Neural cell (in vitro differentiated cells): ENCODE results near the gene ARHGEF40. TPM values are rescaled to one million over a fixed set of nuclear protein-coding genes. Genes with fewer than 3 reads are reported as not detected.

ENCODE experiments used
- H2AFZ ChIP-seq: fragments of 200-600, 300-800 bp; sonication (generic), shearing (Covaris generic); 2 replicates; pipeline ENCODE4 v1.6.0; 2014; ENCODE audit warnings: low read depth, mild to moderate bottlenecking, antibody characterized with exemption, low read length, moderate library complexity
- H3F3A ChIP-seq: fragments of 200-600 bp; shearing (Covaris generic); 2 replicates; pipeline ENCODE4 v1.6.1; 2016; ENCODE audit warnings: mild to moderate bottlenecking, moderate library complexity, mixed read lengths, antibody characterized with exemption, low read length; ENCODE audit not compliant: insufficient read depth, poor library complexity, severe bottlenecking
- H3K27ac ChIP-seq: fragments of 200-600, 300-800 bp; sonication (generic), shearing (Covaris generic); 2 replicates; pipeline ENCODE4 v1.5.1; 2014; ENCODE audit warnings: mild to moderate bottlenecking, low read length, moderate library complexity
- H3K27me3 ChIP-seq: fragments of 300-800, 200-600 bp; sonication (generic), shearing (Covaris generic); 2 replicates; pipeline ENCODE4 v1.6.0; 2014; ENCODE audit warnings: mild to moderate bottlenecking, low read depth, low read length, moderate library complexity; ENCODE audit not compliant: insufficient read depth
- H3K36me3 ChIP-seq: fragments of 300-800, 200-600 bp; sonication (generic), shearing (Covaris generic); 2 replicates; pipeline ENCODE4 v1.5.1; 2014; ENCODE audit warnings: mild to moderate bottlenecking, antibody characterized with exemption, low read length, moderate library complexity; ENCODE audit not compliant: insufficient read depth
- H3K4me2 ChIP-seq: fragments of 300-800, 200-600 bp; sonication (generic), shearing (Covaris generic); 2 replicates; pipeline ENCODE4 v1.6.0; 2014; ENCODE audit warnings: mild to moderate bottlenecking, low read length
- H3K4me3 ChIP-seq: fragments of 300-800, 200-600 bp; sonication (generic), shearing (Covaris generic); 2 replicates; pipeline ENCODE4 v1.5.1; 2014; ENCODE audit warnings: mild to moderate bottlenecking, low read length, moderate library complexity
- H3K79me2 ChIP-seq: fragments of 200-600 bp; shearing (Covaris generic); replicated peaks from 2 replicates; pipeline ENCODE4 v1.6.0; 2014; ENCODE audit warnings: mild to moderate bottlenecking, low read length, moderate library complexity; ENCODE audit not compliant: insufficient read depth
- H3K9ac ChIP-seq: fragments of 300-800, 200-600 bp; sonication (generic), shearing (Covaris generic); 2 replicates; pipeline ENCODE4 v1.6.1; 2016; ENCODE audit warnings: mild to moderate bottlenecking, low read length, mixed read lengths
- H3K9me2 ChIP-seq: fragments of 200-600 bp; shearing (Covaris generic); 2 replicates; pipeline ENCODE4 v1.6.1; 2016; ENCODE audit warnings: mild to moderate bottlenecking, low read length, mixed read lengths; ENCODE audit not compliant: insufficient read depth
- H3K9me3 ChIP-seq: fragments of 200-600, 300-800 bp; sonication (generic), shearing (Covaris generic); 2 replicates; pipeline ENCODE4 v1.6.1; 2016; ENCODE audit warnings: mild to moderate bottlenecking, mixed run types, low read length, moderate library complexity, mixed read lengths
- H4K20me1 ChIP-seq: fragments of 200-600 bp; shearing (Covaris generic); 2 replicates; pipeline ENCODE4 v1.6.1; 2016; ENCODE audit warnings: mild to moderate bottlenecking, mixed run types; ENCODE audit not compliant: insufficient read depth
- EP300 ChIP-seq: fragments of 450-650 bp; conservative IDR thresholded peaks from 2 replicates; pipeline ENCODE4 v1.6.1; 2014; ENCODE audit warnings: antibody characterized with exemption, mild to moderate bottlenecking, moderate library complexity; ENCODE audit not compliant: poor library complexity, severe bottlenecking
- EZH2 ChIP-seq: fragments of 200-600, 300-800 bp; shearing (Covaris generic), sonication (generic); IDR thresholded peaks from 2 replicates; pipeline ENCODE4 v1.6.1; 2014; ENCODE audit warnings: antibody characterized with exemption, low read length, borderline replicate concordance, mild to moderate bottlenecking; ENCODE audit not compliant: insufficient read depth, poor library complexity, severe bottlenecking
- MXI1 ChIP-seq: fragments of 450-650 bp; conservative IDR thresholded peaks from 2 replicates; pipeline ENCODE4 v1.6.1; 2014; ENCODE audit warnings: antibody characterized with exemption, mild to moderate bottlenecking; ENCODE audit not compliant: poor library complexity, severe bottlenecking
- POLR2AphosphoS5 ChIP-seq: IDR thresholded peaks from 2 replicates; pipeline ENCODE4 v1.6.1; 2012
- RAD21 ChIP-seq: fragments of 450-650 bp; conservative IDR thresholded peaks from 2 replicates; pipeline ENCODE4 v1.6.1; 2014; ENCODE audit warnings: antibody characterized with exemption, mild to moderate bottlenecking, moderate library complexity
- REST ChIP-seq: IDR thresholded peaks from 2 replicates; pipeline ENCODE4 v1.6.1; 2012; ENCODE audit warnings: borderline replicate concordance
- SMC3 ChIP-seq: fragments of 450-650 bp; conservative IDR thresholded peaks from 2 replicates; pipeline ENCODE4 v1.6.1; 2014; ENCODE audit warnings: antibody characterized with exemption, mild to moderate bottlenecking, moderate library complexity; ENCODE audit not compliant: poor library complexity
- TAF1 ChIP-seq: IDR thresholded peaks from 2 replicates; pipeline ENCODE4 v1.6.1; 2012; ENCODE audit warnings: low read depth
- polyA plus RNA-seq: library from polyadenylated mRNA; depleted of rRNA; stranded (reverse); fragments of >200 nt; gene quantifications from 2 replicates; pipeline ENCODE4 v1.2.3, GENCODE V29; 2014
- TF ChIP-seq, protein P1 (sequence below): fragments of 450-650 bp; IDR thresholded peaks from 2 replicates; pipeline ENCODE4 v1.5.1; 2014; ENCODE audit warnings: antibody characterized with exemption, mild to moderate bottlenecking, moderate library complexity; ENCODE audit not compliant: poor library complexity, severe bottlenecking

ARHGEF40 gene
- polyA plus RNA-seq, 1 donor from 2014 or later: 28.9 TPM

DNA sequence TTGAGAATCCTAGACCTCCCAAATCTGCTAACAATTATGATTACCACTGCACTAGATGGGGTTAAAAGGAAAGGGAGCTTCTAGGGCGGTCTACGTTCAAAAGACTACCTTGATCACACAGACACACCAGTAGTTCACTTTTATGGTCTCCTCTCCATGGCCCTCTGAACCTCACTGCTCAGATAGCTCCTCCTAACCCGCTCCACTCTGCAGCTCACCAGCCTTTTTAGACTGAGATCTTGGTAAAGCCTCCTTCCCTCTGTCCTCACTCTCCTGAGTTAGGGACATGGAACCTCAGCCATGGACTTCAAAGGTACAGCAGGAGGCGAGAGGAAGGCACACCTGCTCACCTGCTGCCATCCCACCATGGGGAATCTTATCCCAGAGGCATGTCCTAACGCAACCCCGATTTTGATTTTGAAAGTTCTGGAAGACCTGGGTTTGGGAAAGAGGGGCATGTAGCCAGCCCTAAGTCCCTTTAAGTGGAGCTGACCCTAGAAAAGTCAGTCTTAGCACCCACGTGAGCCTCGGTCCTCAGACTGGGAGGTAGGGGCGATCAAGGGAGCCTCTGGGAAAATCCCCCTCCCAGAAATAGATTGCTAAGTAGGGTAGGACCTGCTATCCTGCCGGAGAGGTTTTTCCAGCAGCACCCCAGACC is 27.0 kb downstream of the ARHGEF40 start:
- H3K27me3 ChIP-seq: no peaks in the 10 kb centered on the region
- H3K79me2 ChIP-seq: peaks cover 35% of the 10 kb centered on the region
- peaks cover 6% of the 10 kb centered on the region for H3F3A ChIP-seq
- H3K4me3 ChIP-seq: peak overlapping the region; percentile 77
- peak overlapping the region; percentile 92 for H3K27ac ChIP-seq
- H4K20me1 ChIP-seq: no peaks in the 10 kb centered on the region
- no peak overlapping the region for H2AFZ ChIP-seq
- H3K9me3 ChIP-seq: no peaks in the 10 kb centered on the region
- H3K4me2 ChIP-seq: peak overlapping the region; percentile 77
- TF ChIP-seq POLR2AphosphoS5 (peak; percentile 0), EZH2 (no peak), SMC3 (no peak), MXI1 (peak; percentile 44), REST (no peak)
- TF ChIP-seq, protein P1, sequence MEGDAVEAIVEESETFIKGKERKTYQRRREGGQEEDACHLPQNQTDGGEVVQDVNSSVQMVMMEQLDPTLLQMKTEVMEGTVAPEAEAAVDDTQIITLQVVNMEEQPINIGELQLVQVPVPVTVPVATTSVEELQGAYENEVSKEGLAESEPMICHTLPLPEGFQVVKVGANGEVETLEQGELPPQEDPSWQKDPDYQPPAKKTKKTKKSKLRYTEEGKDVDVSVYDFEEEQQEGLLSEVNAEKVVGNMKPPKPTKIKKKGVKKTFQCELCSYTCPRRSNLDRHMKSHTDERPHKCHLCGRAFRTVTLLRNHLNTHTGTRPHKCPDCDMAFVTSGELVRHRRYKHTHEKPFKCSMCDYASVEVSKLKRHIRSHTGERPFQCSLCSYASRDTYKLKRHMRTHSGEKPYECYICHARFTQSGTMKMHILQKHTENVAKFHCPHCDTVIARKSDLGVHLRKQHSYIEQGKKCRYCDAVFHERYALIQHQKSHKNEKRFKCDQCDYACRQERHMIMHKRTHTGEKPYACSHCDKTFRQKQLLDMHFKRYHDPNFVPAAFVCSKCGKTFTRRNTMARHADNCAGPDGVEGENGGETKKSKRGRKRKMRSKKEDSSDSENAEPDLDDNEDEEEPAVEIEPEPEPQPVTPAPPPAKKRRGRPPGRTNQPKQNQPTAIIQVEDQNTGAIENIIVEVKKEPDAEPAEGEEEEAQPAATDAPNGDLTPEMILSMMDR: no peak
- no peaks in the 10 kb centered on the region for H3K36me3 ChIP-seq
- no peaks in the 10 kb centered on the region for H3K9me2 ChIP-seq
- peak overlapping the region; percentile 78 for H3K9ac ChIP-seq

- Histone ChIP-seq H4K20me1 (no peaks in the 10 kb centered on the region), H3K4me3 (peak overlapping the region; percentile 77), H3K79me2 (peaks cover 31% of the 10 kb centered on the region), H3K4me2 (peak overlapping the region; percentile 77), H3K36me3 (no peaks in the 10 kb centered on the region), H3K27me3 (no peaks in the 10 kb centered on the region), H3K9me2 (no peaks in the 10 kb centered on the region), H2AFZ (no peak overlapping the region), H3K9ac (peak overlapping the region; percentile 78), H3F3A (peaks cover 6% of the 10 kb centered on the region), H3K9me3 (no peaks in the 10 kb centered on the region), H3K27ac (peak overlapping the region; percentile 92)
- TF ChIP-seq SMC3: no peak
- no peak for TF ChIP-seq MXI1
- no peak for TF ChIP-seq RAD21
- TF ChIP-seq EP300: no peak
- no peak for TF ChIP-seq TAF1
- TF ChIP-seq, protein P1: no peak
- TF ChIP-seq REST: no peak
- TF ChIP-seq POLR2AphosphoS5: no peak
- no peak for TF ChIP-seq EZH2
These were observed 27.6 kb downstream of the ARHGEF40 start for GRCh38 chr14:21097636-21098075.
